NCI-H2227 (cell line): ENCODE data around the gene FZD2.
"Not testable (repeated sequence)": the region's sequence is repeated elsewhere in the genome, so short reads cannot be mapped to it uniquely, and the experiment has no call there.

Source experiments
- DNase-seq: peaks from one replicate; lab custom pipeline; 2025; ENCODE audit not compliant: unreplicated experiment; lab: John Stamatoyannopoulos, UW

Gene FZD2

DNA sequence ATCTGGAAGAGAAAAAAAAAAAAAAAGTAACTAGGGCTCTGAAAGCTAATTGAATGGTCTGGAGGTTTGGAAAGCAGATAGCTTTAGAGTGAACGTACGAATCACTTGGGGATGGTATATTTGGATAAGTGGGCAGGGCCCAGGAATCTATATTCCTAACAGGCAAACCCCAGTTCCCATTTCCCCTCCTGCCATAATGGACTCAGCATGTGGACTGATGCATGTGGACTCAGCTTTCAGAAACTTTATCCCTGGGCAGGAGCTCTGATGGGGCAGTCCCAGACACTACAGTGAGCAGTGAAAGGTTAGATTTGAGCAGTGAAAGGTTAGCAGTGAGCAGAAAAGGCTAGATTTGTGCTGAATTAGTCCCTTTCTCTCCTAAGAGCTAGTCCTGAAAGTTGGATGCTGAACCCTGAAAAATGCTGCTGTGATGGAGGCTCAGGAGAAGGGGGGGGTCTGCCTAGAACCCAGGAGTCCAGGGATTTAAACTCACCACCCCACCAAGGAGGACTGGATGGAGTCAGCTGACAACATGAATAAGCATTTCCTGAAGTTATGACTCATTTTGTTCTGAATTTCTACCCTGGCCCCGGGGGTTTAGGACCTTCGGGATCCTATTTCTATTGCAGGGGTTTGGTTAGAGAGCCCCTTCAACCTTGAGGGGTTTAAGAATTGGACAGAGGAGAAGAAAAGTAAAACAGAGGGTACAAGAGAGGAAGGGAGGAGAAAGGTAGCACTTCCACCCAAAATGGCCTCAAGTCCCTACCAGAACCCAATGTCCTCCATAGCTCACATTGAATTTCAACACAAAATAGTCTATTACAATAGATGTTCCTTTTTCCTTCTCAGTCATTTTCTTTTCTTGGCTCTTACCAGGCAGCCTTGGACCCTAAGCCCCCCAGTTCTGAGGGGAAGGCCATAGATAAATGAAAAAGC, 10.3 kb upstream of the FZD2 start:
- no peak for DNase-seq

DNA sequence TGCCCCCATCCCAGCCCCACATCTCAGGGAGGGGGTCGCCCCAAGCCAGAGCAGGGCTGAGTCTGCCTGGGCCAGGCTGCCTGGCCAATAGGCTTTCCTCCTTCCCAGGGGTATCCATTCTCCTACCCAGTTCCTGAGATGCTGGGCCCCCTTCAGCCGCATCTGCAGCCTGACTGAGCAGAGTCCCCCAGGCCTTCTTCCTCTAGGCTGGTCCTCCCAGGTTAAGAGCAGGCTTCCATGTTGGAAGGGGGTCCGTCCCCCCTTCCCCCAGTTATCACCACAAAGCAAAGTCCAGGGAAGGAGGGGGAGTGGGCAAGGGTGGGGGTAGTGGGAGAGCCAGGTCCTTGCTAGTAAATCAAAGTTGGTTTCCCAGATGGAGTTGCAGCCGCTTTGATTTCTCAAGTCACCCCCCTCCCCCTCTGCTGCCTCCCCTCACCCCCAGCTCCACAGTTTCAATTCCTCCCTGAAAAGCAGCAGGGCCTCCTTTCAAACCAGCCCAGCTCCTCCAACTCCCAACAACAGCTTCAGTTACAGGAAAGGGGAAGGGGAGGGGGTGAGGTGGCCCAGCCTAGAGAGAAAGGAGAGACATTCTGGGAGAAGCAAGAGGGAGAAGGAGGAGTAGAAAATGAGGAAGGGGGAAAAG, 9.5 kb upstream of the FZD2 start:
- DNase-seq: no peak

DNA sequence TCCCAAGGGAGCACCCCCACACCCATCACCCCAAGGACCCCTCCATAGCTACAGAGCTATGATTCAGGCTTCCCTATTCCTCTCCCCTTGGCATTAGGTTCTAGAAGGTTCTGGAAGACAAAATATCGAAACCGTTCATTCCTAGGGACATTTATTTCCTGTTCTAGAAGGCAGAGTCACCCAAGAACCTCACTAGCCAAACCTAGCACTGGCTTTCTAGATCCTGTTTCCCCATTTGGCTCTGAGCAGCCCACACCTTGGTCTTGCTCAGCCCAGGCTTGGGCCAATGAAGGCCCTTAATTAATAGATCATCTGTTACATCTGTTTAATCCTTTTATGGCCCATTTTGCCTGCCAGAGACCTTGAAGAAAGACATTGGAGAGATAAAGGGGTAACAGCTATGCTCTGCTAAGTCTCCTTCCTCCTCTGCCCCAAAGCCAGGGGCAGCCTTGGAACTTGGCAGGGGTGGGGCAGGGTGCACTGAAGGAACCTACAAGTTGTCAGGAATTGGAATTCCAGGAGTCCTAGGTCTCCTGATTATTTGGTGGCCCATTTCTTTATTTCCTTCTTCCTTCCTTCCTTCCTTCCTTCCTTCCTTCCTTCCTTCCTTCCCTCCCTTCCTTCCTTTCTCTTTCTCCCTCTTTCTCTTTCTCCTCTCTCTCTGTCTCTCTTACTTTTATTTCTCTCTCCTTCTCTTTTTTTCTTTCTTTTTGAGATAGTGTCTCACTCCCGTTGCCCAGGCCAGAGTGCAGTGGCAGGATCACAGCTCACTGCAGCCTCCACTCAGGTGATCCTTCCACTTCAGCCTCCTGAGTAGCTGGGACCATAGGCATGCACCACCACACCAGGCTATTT, 8.7 kb upstream of the FZD2 start:
- no peak for DNase-seq

DNA sequence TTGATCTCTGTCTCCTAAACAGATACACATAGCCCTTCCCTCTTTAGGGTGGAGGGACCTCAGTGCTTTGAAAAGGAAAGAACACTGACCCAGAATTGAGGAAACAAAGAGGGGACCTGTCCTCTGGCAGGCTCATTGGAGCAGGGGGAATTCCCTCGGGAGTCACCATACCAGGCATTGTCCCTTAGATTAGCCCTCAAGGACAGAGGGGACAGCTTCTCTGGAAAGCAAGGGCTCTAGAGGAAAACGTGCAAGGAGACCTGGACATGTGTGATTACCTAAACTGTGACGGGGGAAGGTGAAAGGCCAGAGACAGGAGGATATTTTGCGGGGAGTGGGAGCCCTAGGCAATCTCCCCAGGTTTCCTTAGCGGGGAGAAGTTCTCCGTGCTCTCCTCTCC, 7.6 kb upstream of the FZD2 start:
- DNase-seq: no peak

DNA sequence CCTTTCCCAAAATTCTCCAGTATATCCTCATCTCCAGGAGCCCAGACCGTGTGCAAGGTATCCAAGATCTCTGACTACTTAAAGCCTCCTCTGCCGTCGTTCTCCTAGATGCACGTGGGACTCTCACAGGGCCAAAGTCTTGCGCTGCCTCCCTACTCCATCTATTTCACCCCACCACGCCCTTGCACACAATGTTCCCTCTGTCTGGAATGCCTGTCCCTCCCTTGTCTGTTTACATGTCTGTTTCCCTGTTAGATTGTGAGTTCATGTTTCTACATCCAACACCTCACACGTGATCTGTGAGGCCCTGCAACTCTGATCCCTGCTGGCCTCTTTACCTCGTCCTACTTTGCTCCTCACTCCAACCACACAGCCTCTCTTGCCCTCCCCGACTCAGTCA, 4.9 kb upstream of the FZD2 start:
- no peak for DNase-seq

DNA sequence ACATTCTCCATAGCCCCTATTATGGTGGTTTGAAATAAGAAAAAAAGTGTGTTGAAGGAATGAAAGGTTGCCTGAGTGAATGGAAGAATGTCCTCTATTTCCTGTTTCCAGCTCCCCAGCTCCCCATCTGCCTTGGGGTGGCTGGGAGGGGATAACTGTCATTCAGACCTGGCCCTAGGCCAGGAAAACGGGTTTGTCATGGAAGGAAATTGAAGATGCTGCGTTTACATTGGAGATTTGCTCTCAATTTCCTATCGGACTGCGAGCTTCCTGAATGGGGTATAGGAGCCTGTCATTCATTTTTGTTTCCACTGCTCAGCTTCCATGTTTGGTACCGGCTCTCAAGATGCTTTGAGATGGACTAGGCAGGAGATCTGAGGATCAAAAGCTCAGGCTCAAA, 2.2 kb upstream of the FZD2 start:
- DNase-seq: no peak

DNA sequence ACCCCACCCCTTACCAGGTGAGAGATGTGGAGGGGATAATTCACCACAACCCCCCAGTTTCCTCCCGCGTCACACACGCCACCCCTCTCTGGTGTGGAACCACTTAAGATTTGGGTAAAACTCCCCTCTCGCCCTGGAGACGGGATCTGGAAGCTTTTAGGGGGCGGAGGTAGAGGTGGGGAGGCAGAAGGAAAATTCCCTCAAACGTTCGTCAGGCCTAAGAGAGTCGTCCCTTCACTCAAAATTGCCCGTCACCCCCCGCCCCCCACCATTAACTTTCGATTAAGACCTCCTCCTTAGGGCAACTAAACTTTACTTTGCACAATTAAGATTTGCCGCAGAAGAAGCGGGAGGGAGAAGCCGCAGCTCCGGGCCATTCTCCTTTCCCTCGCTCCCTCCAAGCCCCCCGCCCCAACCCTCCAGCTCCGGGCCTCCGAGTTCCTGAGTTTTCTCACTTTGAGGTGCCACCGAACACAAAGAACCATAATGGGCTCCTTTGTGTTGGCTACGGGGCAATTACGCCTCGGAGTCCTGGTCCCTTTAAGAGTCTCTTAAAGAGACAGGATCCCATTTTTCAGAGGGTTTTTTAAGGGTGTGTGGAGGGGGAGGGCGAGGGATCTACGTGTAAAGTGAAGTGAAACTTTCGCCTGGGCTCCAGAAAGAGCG, 985 bp upstream of the FZD2 start:
- peak; percentile 69 for DNase-seq

DNA sequence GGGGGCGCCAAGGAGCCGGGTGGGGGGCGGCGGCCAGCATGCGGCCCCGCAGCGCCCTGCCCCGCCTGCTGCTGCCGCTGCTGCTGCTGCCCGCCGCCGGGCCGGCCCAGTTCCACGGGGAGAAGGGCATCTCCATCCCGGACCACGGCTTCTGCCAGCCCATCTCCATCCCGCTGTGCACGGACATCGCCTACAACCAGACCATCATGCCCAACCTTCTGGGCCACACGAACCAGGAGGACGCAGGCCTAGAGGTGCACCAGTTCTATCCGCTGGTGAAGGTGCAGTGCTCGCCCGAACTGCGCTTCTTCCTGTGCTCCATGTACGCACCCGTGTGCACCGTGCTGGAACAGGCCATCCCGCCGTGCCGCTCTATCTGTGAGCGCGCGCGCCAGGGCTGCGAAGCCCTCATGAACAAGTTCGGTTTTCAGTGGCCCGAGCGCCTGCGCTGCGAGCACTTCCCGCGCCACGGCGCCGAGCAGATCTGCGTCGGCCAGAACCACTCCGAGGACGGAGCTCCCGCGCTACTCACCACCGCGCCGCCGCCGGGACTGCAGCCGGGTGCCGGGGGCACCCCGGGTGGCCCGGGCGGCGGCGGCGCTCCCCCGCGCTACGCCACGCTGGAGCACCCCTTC, 484 bp downstream of the FZD2 start:
- DNase-seq: peak; percentile 73

DNA sequence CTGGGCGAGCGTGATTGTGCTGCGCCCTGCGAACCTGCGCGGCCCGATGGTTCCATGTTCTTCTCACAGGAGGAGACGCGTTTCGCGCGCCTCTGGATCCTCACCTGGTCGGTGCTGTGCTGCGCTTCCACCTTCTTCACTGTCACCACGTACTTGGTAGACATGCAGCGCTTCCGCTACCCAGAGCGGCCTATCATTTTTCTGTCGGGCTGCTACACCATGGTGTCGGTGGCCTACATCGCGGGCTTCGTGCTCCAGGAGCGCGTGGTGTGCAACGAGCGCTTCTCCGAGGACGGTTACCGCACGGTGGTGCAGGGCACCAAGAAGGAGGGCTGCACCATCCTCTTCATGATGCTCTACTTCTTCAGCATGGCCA, 1.0 kb downstream of the FZD2 start:
- no peak for DNase-seq

DNA sequence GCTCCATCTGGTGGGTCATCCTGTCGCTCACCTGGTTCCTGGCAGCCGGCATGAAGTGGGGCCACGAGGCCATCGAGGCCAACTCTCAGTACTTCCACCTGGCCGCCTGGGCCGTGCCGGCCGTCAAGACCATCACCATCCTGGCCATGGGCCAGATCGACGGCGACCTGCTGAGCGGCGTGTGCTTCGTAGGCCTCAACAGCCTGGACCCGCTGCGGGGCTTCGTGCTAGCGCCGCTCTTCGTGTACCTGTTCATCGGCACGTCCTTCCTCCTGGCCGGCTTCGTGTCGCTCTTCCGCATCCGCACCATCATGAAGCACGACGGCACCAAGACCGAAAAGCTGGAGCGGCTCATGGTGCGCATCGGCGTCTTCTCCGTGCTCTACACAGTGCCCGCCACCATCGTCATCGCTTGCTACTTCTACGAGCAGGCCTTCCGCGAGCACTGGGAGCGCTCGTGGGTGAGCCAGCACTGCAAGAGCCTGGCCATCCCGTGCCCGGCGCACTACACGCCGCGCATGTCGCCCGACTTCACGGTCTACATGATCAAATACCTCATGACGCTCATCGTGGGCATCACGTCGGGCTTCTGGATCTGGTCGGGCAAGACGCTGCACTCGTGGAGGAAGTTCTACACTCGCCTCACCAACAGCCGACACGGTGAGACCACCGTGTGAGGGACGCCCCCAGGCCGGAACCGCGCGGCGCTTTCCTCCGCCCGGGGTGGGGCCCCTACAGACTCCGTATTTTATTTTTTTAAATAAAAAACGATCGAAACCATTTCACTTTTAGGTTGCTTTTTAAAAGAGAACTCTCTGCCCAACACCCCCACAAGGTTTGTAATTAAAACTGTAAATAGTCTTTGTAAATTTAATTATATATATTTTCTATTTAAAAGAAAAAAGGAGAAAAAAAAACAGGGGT, 1.7 kb downstream of the FZD2 start:
- DNase-seq: no peak

DNA sequence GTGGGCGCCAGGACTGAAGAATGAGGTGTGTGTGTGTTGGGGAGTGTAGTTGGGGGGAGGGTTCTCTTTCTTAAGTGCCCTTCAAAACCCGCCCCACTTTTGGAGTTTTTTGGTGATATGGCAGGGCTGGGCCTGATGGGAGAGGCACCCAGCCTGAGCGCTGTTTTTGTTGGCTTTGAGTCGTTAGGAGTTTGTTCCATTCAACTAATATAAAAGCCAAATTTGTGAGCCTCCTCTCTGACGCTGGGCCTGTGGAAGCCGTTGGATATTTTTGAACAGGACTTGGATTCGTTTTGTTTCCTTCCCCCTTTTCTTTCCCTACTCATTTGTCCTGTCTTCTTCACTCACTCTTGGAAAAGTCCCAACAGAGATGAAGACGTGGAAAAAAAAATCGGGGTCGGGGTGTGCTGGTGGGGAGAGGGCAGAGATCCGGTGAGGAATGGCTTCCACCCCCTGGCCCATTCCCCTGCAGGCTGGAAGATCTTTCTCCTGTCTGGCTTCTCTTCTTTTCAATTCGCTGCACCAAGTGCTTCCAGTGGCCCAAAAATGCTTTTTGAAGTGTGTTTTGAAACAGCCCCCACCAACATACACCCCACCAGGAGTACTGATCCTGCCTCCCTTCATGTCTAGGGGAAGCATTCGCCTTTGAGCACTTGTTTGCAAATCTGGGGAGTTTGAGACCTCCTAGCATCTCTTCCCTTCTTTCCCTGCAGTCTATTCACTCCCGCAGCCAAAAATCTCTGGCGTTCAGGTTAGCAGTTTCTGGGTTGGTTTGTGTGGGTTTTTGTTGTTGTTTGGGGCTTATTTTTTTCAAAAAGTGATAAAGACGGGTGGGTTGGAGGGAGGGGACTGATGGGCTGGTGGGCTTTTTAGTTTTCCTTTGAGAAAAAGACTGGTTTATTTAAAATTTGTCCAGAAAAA, 2.6 kb downstream of the FZD2 start:
- DNase-seq: no peak

DNA sequence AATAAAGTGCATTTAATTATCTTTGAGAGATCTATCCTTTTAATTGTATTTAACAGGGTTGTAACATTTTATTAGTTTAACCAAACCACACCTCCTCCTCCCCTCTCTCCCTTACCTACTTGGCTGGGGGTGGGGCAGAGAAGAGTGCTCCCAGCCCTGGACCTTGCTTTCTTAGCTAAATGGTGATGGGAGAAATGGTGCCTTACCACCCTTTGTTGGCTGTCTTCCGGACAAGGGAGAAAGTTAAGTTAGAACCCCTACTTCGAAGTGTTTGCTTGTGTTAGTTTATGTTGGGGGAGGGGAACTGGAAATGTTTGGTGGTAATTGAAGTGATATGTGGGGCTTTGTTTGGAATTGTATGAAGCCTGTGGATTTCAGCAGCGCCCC, 3.9 kb downstream of the FZD2 start:
- no peak for DNase-seq

DNA sequence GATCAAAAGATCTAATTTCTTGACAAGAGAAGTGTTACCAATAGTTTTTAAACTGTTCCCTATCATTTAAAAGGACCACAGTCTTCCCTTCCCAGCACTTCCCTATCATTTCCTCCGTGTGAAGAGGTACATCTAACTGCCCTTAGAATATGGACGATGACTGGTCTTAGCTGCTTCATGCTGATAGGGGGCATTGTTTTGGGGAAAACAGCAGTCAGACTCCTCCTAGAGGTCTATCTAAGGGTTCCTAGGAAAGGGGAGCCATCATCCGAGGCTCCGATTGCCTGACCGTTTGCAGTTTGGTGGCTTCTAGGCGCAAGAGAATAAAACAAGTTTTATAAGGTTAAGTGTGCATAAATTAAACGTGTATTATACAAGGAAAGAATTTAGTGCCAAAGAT, 7.1 kb downstream of the FZD2 start:
- DNase-seq: no peak

DNA sequence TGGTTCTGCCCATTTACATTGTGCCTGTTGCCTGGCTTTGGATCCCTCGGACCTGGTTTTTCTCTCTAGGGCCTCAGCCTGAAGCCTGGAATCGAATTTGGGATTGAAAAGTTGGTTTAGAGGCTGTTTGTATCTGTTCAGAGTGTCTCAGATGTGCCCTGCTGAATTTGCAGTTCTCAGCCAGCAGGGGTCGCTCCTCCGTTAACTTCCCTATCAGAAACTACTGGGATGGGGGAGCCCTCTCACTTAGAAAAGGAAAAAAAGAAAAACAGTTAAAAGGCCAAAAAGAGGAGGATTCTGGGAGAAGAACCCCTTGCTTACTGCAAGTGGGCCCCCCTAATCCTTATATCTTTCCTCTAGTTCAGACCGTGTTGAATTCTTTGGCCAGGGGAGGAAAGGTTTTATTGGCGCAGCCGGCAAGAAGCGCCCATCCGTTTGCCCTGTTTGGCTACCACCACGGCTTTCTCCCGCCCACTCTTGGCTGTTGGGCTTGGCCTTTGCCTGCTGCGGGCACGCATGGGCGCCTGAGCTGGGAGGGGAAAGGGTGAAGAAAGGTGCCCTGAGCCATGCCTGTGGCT, 8.7 kb downstream of the FZD2 start:
- DNase-seq: no peak

DNA sequence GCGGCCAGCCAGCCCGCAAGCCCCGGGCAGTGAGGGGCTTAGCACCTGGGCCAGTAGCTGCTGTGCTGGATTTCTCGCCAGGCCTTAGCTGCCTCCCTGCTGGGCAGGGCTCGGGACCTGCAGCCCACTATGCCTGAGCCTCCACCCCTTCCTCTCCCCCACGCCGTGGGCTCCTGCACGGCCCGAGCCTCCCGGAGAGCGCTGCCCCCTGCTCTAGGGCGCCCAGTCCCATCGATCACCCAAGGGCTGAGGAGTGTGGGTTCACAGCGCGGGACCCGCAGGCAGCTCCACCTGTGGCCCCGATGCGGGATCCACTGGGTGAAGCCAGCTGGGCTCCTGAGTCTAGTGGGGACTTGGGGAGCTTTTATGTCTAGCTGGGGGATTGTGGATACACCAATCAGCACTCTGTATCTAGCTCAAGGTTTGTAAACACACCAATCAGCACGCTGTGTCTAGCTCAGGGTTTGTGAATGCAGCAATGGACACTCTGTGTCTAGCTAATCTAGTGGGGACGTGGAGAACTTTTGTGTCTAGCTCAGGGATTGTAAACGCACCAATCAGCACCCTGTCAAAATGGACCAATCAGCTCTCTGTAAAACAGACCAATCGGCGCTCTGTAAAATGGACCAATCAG, 11.1 kb downstream of the FZD2 start:
- DNase-seq: not testable (repeated sequence)

DNA sequence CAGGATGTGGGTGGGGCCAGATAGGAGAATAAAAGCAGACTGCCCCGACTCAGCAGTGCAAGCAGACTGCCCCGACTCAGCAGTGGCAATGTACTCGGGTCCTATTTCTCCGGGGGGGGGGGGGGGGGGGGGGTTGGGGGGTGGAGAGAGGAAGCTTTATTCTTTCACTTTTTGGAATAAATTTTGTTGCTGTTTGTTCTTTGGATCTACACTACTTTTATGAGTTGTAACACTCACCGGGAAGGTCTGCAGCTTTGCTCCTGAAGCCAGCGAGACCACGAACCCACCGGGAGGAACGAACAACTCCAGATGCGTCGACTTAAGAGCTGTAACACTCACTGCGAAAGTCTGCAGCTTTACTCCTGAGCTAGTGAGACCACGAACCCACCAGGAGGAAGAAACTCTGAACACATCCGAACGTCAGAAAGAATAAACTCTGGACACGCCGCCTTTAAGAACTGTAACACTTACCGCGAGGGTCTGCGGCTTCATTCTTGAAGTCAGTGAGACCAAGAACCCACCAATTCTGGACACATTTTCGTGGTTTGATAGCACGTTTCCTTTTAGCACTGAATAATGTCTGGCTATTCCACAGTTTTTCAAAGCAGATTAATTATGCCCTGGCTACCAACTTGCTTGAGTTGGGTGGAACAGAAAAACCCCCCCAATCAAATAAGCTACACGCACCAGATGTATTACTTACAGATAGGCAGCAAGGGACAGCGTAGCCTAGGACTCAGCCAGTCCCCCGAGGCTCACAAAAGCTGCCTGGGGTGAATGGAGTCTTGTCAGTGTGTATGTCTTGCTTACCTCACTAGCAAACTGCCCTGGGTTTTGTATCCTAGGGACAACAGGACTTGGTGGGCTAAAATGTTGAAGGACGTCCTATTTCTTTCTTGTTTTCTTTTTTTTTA, 11.9 kb downstream of the FZD2 start:
- no peak for DNase-seq

DNA sequence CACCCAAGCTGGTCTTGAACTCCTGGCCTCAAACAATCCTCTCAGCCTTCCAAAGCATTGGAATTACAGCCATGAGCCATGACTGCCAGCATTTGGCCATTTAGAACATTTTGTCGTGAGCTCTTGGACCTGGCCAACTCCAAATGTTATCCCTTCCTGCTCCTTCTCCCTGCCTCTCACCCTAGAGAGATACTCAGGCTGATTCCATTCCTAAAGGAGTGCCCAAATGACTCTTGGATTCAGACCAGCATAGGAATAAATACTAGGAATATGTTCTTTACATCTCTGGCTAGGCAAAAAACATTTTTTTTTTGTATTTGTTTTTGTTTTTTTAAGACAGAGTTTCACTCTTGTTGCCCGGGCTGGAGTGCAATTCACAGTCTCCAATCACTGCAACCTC, 15.5 kb downstream of the FZD2 start:
- DNase-seq: no peak
